Stimulated activated CD4-positive, alpha-beta T cell treated with anti-CD3 and anti-CD28 coated beads, Interleukin-4, amount 100 ng/mL, for 4 hours (primary cell): ENCODE results near the gene CIAO2A.
"Not testable (repeated sequence)": the region's sequence is repeated elsewhere in the genome, so short reads cannot be mapped to it uniquely, and the experiment has no call there.

Experiments
- DNase-seq, 2 experiments: peaks; one replicate each; pipeline ENCODE4 v3.0.0-alpha.2; 2020

The CIAO2A gene

GRCh38 chr15:64070965-64071851, 22.4 kb downstream of the CIAO2A start:
- no peak for DNase-seq

GRCh38 chr15:64070106-64070505, 23.5 kb downstream of the CIAO2A start:
- no peak for DNase-seq

- no peak for DNase-seq
Observed at GRCh38 chr15:64068133-64068532, 25.5 kb downstream of the CIAO2A start.

GRCh38 chr15:64067564-64068030, 26.0 kb downstream of the CIAO2A start:
- peak; percentile 54 to 55 for DNase-seq

- DNase-seq = no peak
Observed at GRCh38 chr15:64066451-64066850, 27.2 kb downstream of the CIAO2A start.

GRCh38 chr15:64060716-64061115, 32.9 kb downstream of the CIAO2A start:
- DNase-seq = no peak

- DNase-seq = not testable (repeated sequence)
Observed at GRCh38 chr15:64059104-64059503, 34.5 kb downstream of the CIAO2A start.

- DNase-seq = no peak
Observed at GRCh38 chr15:64058279-64058678, 35.4 kb downstream of the CIAO2A start.

- not testable (repeated sequence) for DNase-seq
Observed at GRCh38 chr15:64053674-64054073, 40.0 kb downstream of the CIAO2A start.

GRCh38 chr15:64052925-64053491, 40.6 kb downstream of the CIAO2A start:
- no peak for DNase-seq

- DNase-seq = no peak
Observed at GRCh38 chr15:64051407-64052259, 42.0 kb downstream of the CIAO2A start.

GRCh38 chr15:64051093-64051402, 42.6 kb downstream of the CIAO2A start:
- no peak for DNase-seq

- DNase-seq = no peak
Observed at GRCh38 chr15:64050281-64051092, 43.2 kb downstream of the CIAO2A start.

- no peak for DNase-seq
Observed at GRCh38 chr15:64048781-64049460, 44.7 kb downstream of the CIAO2A start.

GRCh38 chr15:64046421-64047153, 47.1 kb downstream of the CIAO2A start, which contains the start of gene DAPK2:
DAPK2 (minus strand) TSS chr15:64046485; CDS start chr15:64040261, 6,224 bp downstream.
- peak; percentile 56 to 70 for DNase-seq

- no peak for DNase-seq
Observed at GRCh38 chr15:64045774-64046420, 47.7 kb downstream of the CIAO2A start.

GRCh38 chr15:64045101-64045435, 48.6 kb downstream of the CIAO2A start:
- no peak for DNase-seq

GRCh38 chr15:64044300-64045100, 49.1 kb downstream of the CIAO2A start:
- DNase-seq = no peak

GRCh38 chr15:64038878-64039610, 54.6 kb downstream of the CIAO2A start:
- DNase-seq = no peak
